Thyroid gland (tissue), 4 donors: ENCODE measurements around the gene TMEM258. TPM values are rescaled to one million over a fixed set of nuclear protein-coding genes. Genes with fewer than 3 reads are reported as not detected.
A peak's percentile ranks its signal among the peaks of the same experiment; 100 is the strongest.

ENCODE experiments used
- DNase-seq, 2 donors: peaks; one replicate each; pipeline ENCODE4 v3.0.0-alpha.2; 2019
- H3K27ac ChIP-seq, 3 donors: fragments of 200-600 bp; sonication (generic); 1 replicate in 2 of 3; 2 replicates in 1 of 3; pipeline ENCODE4 v1.5.1; 2016 to 2019; ENCODE audit warnings: mild to moderate bottlenecking in 1 of 3, moderate library complexity in 1 of 3
- H3K27me3 ChIP-seq: fragments of 200-600 bp; sonication (generic); one replicate; pipeline ENCODE4 v1.5.1; 2019
- H3K36me3 ChIP-seq, 2 donors: fragments of 200-600 bp; sonication (generic); one replicate each; pipeline ENCODE4 v1.5.1; 2016 to 2019
- H3K4me1 ChIP-seq, 2 donors: fragments of 200-600 bp; sonication (generic); one replicate each; pipeline ENCODE4 v1.5.1; 2017 to 2019
- H3K4me3 ChIP-seq, 3 donors: fragments of 200-600 bp; sonication (generic); replicated peaks in 1 of 3; 1 replicate in 2 of 3; 2 replicates in 1 of 3; pipeline ENCODE4 v1.5.1; 2016; ENCODE audit warnings: mild to moderate bottlenecking in 1 of 3
- H3K9me3 ChIP-seq: fragments of 200-600 bp; sonication (generic); one replicate; pipeline ENCODE4 v1.5.1; 2017
- CTCF ChIP-seq, 6 experiments: fragments of 200-600 bp in 3 of 6; fragments of 450-650 bp in 3 of 6; sonication (generic) in 3 of 6; IDR thresholded peaks; one replicate each; pipeline ENCODE4 v1.5.1; 2016 to 2019; ENCODE audit warnings: antibody characterized with exemption in 6 of 6, mild to moderate bottlenecking in 2 of 6, inconsistent platforms in 1 of 6, moderate library complexity in 1 of 6
- POLR2A ChIP-seq, 2 donors: fragments of 450-650 bp; IDR thresholded peaks; one replicate each; pipeline ENCODE4 v1.6.1; 2017; ENCODE audit warnings: antibody characterized with exemption in 2 of 2, mild to moderate bottlenecking in 2 of 2, moderate library complexity in 1 of 2
- WGBS, 2 donors: methylation state at CpG; one replicate each; pipeline ENCODE4 v1.1.5; 2017; 5-methylcytosine and 5-hydroxymethylcytosine counted together
- intact Hi-C: fragments of 100-400 bp; cut with DNase I; formaldehyde crosslinking; loops from one replicate; pipeline ENCODE4 v1.15.1; 2023
- total RNA-seq, 4 donors: library from RNA; depleted of rRNA; stranded (reverse); fragments of >200 nt; gene quantifications; one replicate each; pipeline ENCODE4 v1.2.3, GENCODE V29; 2016

TMEM258 gene
- total RNA-seq, 4 donors from 2014 or later, result 28.0 to 57.9 (median 48.1) TPM

DNA sequence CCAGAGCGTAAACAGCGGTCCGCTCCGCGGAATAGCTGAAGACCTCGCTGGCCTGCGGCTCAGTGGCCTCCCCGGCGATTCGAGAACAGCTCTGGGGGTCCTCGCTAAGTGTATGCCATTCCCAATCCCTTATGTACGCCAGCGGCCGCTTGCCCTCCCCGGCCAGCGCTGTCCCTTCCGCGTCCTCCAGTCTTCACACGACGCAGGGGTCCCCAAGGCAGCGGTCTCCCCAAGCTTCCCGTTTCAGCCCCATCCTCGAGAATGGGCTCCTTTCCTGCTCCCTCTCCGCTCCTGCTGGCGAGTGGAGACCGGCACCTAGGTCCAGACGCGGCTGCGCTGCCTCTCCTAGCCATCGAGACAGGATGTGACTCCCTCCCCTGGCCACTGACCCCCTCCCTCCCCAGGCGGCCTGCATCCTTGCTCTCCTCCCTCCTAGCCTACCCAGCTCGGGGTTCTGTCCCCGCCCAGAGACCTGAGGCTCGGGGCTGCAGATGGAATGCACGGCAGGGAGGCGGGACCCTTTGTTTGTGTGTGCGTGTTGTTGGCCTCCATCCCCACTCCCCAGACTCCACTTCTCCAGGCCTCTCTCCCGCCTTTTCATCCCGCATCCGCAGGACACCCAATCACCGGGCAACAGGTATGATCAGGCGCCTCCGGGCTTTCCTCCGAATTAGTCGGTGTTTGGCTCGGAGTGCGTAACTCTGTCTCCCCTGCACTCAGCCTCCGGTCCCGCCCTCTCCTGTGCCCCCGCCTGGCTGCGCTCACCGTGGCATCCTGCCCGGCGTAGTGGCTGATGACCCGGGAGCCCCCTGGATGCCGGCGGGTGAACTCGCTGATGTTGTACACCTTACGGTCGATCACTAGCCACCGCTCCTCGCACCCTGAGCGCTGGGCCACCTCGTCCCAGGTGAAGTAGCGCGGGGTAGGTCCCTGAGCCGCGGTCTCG is 23.7 kb upstream of the TMEM258 start:
- no peak for TF ChIP-seq CTCF (IDR thresholded peaks at IDR 0.05)
- no peak for TF ChIP-seq POLR2A (IDR thresholded peaks at IDR 0.05)
- H3K4me1 ChIP-seq, result peaks cover 6 to 15% of the 10 kb centered on the region in 2 donors
- intact Hi-C loops, result no loop called here

GRCh38 chr11:61814958-61815789 is 22.8 kb upstream of the TMEM258 start:
- H3K27me3 ChIP-seq, result no peaks in the 10 kb centered on the region
- peak; percentile 88 to 92 for TF ChIP-seq POLR2A (IDR thresholded peaks at IDR 0.05)
- TF ChIP-seq CTCF (IDR thresholded peaks at IDR 0.05), result peak in 2 of 6 experiments; percentile 9
- intact Hi-C loops, result no loop called here
- peak; percentile 95 to 97 for DNase-seq
- 1% methylated on average over 31 to 41 of the region's 66 CpGs for WGBS, 2 donors
- peaks cover 6 to 15% of the 10 kb centered on the region in 2 donors for H3K4me1 ChIP-seq
- no peaks in the 10 kb centered on the region for H3K9me3 ChIP-seq
- H3K27ac ChIP-seq, result peak overlapping the region; percentile 91 to 97 (median 96)
- no peaks in the 10 kb centered on the region for H3K36me3 ChIP-seq
- H3K4me3 ChIP-seq, result peak overlapping the region; percentile 40 to 59 (median 53)

More for the DNA sequence above, 23.7 kb upstream of the TMEM258 start:
- H3K4me3 ChIP-seq, result peak overlapping the region; percentile 40 to 59 (median 53)
- DNase-seq, result peak; percentile 70 to 72
- H3K27ac ChIP-seq, result peak overlapping the region; percentile 91 to 97 (median 96)
- H3K27me3 ChIP-seq, result no peaks in the 10 kb centered on the region
- WGBS, 2 donors, result 0 to 2% methylated on average over 28 to 49 of the region's 69 CpGs
- no peaks in the 10 kb centered on the region for H3K36me3 ChIP-seq
- H3K9me3 ChIP-seq, result no peaks in the 10 kb centered on the region

DNA sequence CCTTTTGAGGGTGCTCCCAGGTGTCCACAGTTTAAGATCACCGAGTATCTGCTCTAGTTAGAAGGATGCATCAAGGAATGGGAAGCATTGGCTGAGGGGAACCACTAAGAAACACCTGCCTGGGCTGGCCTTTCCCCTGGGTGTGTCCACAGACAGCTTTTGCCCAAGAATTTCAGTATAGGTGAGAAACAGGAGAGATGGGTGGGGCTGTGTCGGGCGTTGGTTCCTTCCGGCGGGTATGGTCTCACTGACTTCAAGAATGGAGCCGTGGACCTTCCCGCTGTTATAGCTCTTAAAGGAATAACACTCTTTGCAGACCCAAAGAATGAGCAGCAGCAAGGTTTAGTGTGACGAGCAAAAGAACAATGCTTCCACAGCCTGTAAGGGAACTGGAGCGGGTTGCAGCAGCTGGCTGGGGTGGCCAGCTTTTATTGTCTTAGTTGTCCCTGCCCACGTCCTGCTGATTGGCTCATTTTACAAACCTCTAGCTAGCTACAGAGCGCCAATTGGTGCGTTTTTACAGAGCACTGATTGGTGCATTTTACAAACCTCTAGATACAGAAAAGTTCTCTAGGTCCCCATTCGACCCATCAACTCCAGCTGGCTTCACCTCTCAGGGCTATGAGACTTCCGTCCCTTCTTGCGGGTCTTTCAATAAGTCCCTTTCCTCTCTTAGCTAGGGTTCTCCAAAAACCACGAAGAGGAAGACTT is 22.0 kb upstream of the TMEM258 start:
- DNase-seq, result peak; percentile 17 to 22
- intact Hi-C loops, result no loop called here
- 75 to 79% methylated on average over 16 of the region's 16 CpGs for WGBS, 2 donors
- TF ChIP-seq CTCF (IDR thresholded peaks at IDR 0.05) (no peak), POLR2A (IDR thresholded peaks at IDR 0.05) (no peak)
- H3K4me1 ChIP-seq, result peaks cover 6 to 15% of the 10 kb centered on the region in 2 donors
- H3K27me3 ChIP-seq, result no peaks in the 10 kb centered on the region
- peak overlapping the region in 2 of 3 donors; percentile 19 to 59 for H3K4me3 ChIP-seq
- H3K9me3 ChIP-seq, result no peaks in the 10 kb centered on the region
- H3K36me3 ChIP-seq, result no peaks in the 10 kb centered on the region
- peak overlapping the region; percentile 50 to 96 (median 55) for H3K27ac ChIP-seq

GRCh38 chr11:61812736-61813411 is 20.5 kb upstream of the TMEM258 start:
- intact Hi-C loops, result no loop called here
- no peaks in the 10 kb centered on the region for H3K9me3 ChIP-seq
- H3K27me3 ChIP-seq, result no peaks in the 10 kb centered on the region
- no peaks in the 10 kb centered on the region for H3K36me3 ChIP-seq
- H3K4me1 ChIP-seq, result peaks cover 6 to 15% of the 10 kb centered on the region in 2 donors
- 91 to 98% methylated on average over 4 of the region's 4 CpGs for WGBS, 2 donors
- TF ChIP-seq POLR2A (IDR thresholded peaks at IDR 0.05) (no peak), CTCF (IDR thresholded peaks at IDR 0.05) (no peak)
- DNase-seq, result no peak
- no peak overlapping the region for H3K4me3 ChIP-seq
- no peak overlapping the region for H3K27ac ChIP-seq
